Sigmoid colon (tissue), 4 donors: ENCODE measurements around the gene PLXND1.

Experiments used
- CTCF ChIP-seq, 4 experiments: fragments of 450-650 bp in 3 of 4; fragments of 200-600 bp in 1 of 4; IDR thresholded peaks; one replicate each; pipeline ENCODE4 v1.5.1; 2016 to 2019; ENCODE audit warnings: antibody characterized with exemption in 4 of 4, mild to moderate bottlenecking in 3 of 4, moderate library complexity in 2 of 4
- EP300 ChIP-seq, 4 donors: sonication (generic); formaldehyde crosslinking; IDR thresholded peaks; one replicate each; pipeline ENCODE4 v1.6.1; 2017; ENCODE audit warnings: antibody characterized with exemption in 4 of 4
- POLR2A ChIP-seq, 2 donors: fragments of 450-650 bp; IDR thresholded peaks; one replicate each; pipeline ENCODE4 v1.6.1; 2016; ENCODE audit warnings: antibody characterized with exemption in 2 of 2, mild to moderate bottlenecking in 2 of 2, moderate library complexity in 2 of 2
- POLR2AphosphoS5 ChIP-seq, 4 donors: sonication (generic); formaldehyde crosslinking; IDR thresholded peaks; one replicate each; pipeline ENCODE4 v1.6.1; 2017; ENCODE audit warnings: antibody characterized with exemption in 4 of 4

GRCh38 chr3:129626744-129627349 is 20.4 kb upstream of the PLXND1 start:
- TF ChIP-seq CTCF (IDR thresholded peaks at IDR 0.05) (no peak), POLR2A (IDR thresholded peaks at IDR 0.05) (peak; percentile 56 to 82), EP300 (IDR thresholded peaks at IDR 0.05) (no peak), POLR2AphosphoS5 (IDR thresholded peaks at IDR 0.05) (peak; percentile 74 to 93 (median 84))
